ENCODE results near the gene SLC6A7.

The SLC6A7 gene

GRCh38 chr5:150156027-150156368 is 33.9 kb upstream of the SLC6A7 start:
- DNase-seq, result no peak

- DNase-seq, result no peak
These were observed 33.3 kb upstream of the SLC6A7 start for GRCh38 chr5:150156540-150156939.

GRCh38 chr5:150157168-150157567 is 32.7 kb upstream of the SLC6A7 start:
- no peak for DNase-seq

- DNase-seq, result no peak
These were observed 31.5 kb upstream of the SLC6A7 start for GRCh38 chr5:150158170-150158949.

GRCh38 chr5:150159031-150159430 is 30.8 kb upstream of the SLC6A7 start:
- DNase-seq, result no peak

- DNase-seq, result no peak
These were observed 30.1 kb upstream of the SLC6A7 start for GRCh38 chr5:150159741-150160179.

GRCh38 chr5:150160448-150161081 is 29.3 kb upstream of the SLC6A7 start:
- no peak for DNase-seq

GRCh38 chr5:150161242-150162141 is 28.4 kb upstream of the SLC6A7 start:
- DNase-seq, result peak; percentile 72 to 83

GRCh38 chr5:150162142-150162513 is 27.7 kb upstream of the SLC6A7 start:
- peak in 1 of 2 experiments; percentile 36 for DNase-seq

- no peak for DNase-seq
These were observed 26.8 kb upstream of the SLC6A7 start for GRCh38 chr5:150163035-150163434.

GRCh38 chr5:150163547-150164059 is 26.3 kb upstream of the SLC6A7 start:
- DNase-seq, result no peak

- no peak for DNase-seq
These were observed 25.5 kb upstream of the SLC6A7 start for GRCh38 chr5:150164211-150164980.

GRCh38 chr5:150166037-150166649 is 23.7 kb upstream of the SLC6A7 start:
- no peak for DNase-seq

- no peak for DNase-seq
These were observed 23.0 kb upstream of the SLC6A7 start, which contains the start of gene CDX1 for GRCh38 chr5:150166650-150167511. Gene CDX1, plus strand, starts transcription at chr5:150166778. Its CDS starts 99 bp downstream, at chr5:150166877.

GRCh38 chr5:150167512-150167850 is 22.4 kb upstream of the SLC6A7 start:
- no peak for DNase-seq

GRCh38 chr5:150167908-150168307 is 22.0 kb upstream of the SLC6A7 start:
- DNase-seq, result no peak

- DNase-seq, result no peak
These were observed 21.0 kb upstream of the SLC6A7 start for GRCh38 chr5:150168864-150169263.

- DNase-seq, result no peak
These were observed 17.7 kb upstream of the SLC6A7 start for GRCh38 chr5:150172145-150172544.

- no peak for DNase-seq
These were observed 17.3 kb upstream of the SLC6A7 start for GRCh38 chr5:150172556-150172955.

GRCh38 chr5:150173161-150173560 is 16.7 kb upstream of the SLC6A7 start:
- no peak for DNase-seq

- no peak for DNase-seq
These were observed 15.6 kb upstream of the SLC6A7 start for GRCh38 chr5:150174285-150174684.

Data from NCI-H526 (cell line).